ENCODE data around the gene RBM8A. TPM values are rescaled to one million over a fixed set of nuclear protein-coding genes. Genes with fewer than 3 reads are reported as not detected.

RBM8A gene
- total and polyA plus RNA-seq, 8 donors: 90.2 to 197 (median 182) TPM

GRCh38 chr1:145906954-145907753 is 20.1 kb downstream of the RBM8A start:
- Histone ChIP-seq H3K36me3 (peaks cover 0 to 27% of the 10 kb centered on the region in 2 donors), H3K27ac (peak overlapping the region in 1 of 2 donors; percentile 37), H3K4me1 (peaks cover 0 to 6% of the 10 kb centered on the region in 2 donors), H3K27me3 (no peaks in the 10 kb centered on the region), H3K4me3 (no peak overlapping the region), H3K9me3 (no peaks in the 10 kb centered on the region)
- TF ChIP-seq CTCF (IDR thresholded peaks at IDR 0.05): no peak
- DNase-seq: no peak
- intact Hi-C loops (cut with DNase I): no loop called here
- no peak for ATAC-seq

GRCh38 chr1:145901312-145902021 is 25.8 kb downstream of the RBM8A start:
- ATAC-seq: no peak
- TF ChIP-seq CTCF (IDR thresholded peaks at IDR 0.05): no peak
- no peaks in the 10 kb centered on the region for H3K27me3 ChIP-seq
- no peaks in the 10 kb centered on the region for H3K9me3 ChIP-seq
- no peaks in the 10 kb centered on the region for H3K4me1 ChIP-seq
- intact Hi-C loops (cut with DNase I): no loop called here
- no peak for DNase-seq
- H3K4me3 ChIP-seq: no peak overlapping the region
- no peak overlapping the region for H3K27ac ChIP-seq
- H3K36me3 ChIP-seq: peaks cover 0 to 10% of the 10 kb centered on the region in 2 donors

- intact Hi-C loops (cut with DNase I): no loop called here
- Histone ChIP-seq H3K4me1 (no peaks in the 10 kb centered on the region), H3K27ac (no peak overlapping the region), H3K36me3 (no peaks in the 10 kb centered on the region), H3K27me3 (no peaks in the 10 kb centered on the region), H3K4me3 (no peak overlapping the region), H3K9me3 (no peaks in the 10 kb centered on the region)
- no peak for TF ChIP-seq CTCF (IDR thresholded peaks at IDR 0.05)
- no peak for DNase-seq
- no peak for ATAC-seq
Measured at GRCh38 chr1:145898756-145899155, 28.5 kb downstream of the RBM8A start.

- intact Hi-C loops (cut with DNase I): no loop called here
- no peak for TF ChIP-seq CTCF (IDR thresholded peaks at IDR 0.05)
Measured at GRCh38 chr1:145897969-145898368, 29.3 kb downstream of the RBM8A start.

GRCh38 chr1:145895471-145895870 is 31.8 kb downstream of the RBM8A start:
- H3K36me3 ChIP-seq: no peaks in the 10 kb centered on the region
- no peaks in the 10 kb centered on the region for H3K27me3 ChIP-seq
- H3K27ac ChIP-seq: no peak overlapping the region
- H3K4me1 ChIP-seq: peaks cover 24 to 31% of the 10 kb centered on the region in 2 donors
- no peak overlapping the region for H3K4me3 ChIP-seq
- TF ChIP-seq CTCF (IDR thresholded peaks at IDR 0.05): no peak
- intact Hi-C loops (cut with DNase I): no loop called here
- ATAC-seq: no peak
- no peak for DNase-seq
- no peaks in the 10 kb centered on the region for H3K9me3 ChIP-seq

More at GRCh38 chr1:145897969-145898368, 29.3 kb downstream of the RBM8A start:
- H3K36me3 ChIP-seq: no peaks in the 10 kb centered on the region
- DNase-seq (no peak), ATAC-seq (no peak)
- H3K27me3 ChIP-seq: no peaks in the 10 kb centered on the region
- H3K4me3 ChIP-seq: no peak overlapping the region
- peaks cover under 1 to 6% of the 10 kb centered on the region in 2 donors for H3K4me1 ChIP-seq
- no peaks in the 10 kb centered on the region for H3K9me3 ChIP-seq
- H3K27ac ChIP-seq: no peak overlapping the region
